Measurements from ENCODE around the gene KAZN. TPM values are rescaled to one million over a fixed set of nuclear protein-coding genes. Genes with fewer than 3 reads are reported as not detected.

Gene KAZN
- 2.8 and 7.6 TPM in 2 replicates for total RNA-seq

GRCh38 chr1:14598498-14599182 is at the start of gene KAZN:
Gene KAZN, plus strand, starts transcription at chr1:14598685.

DNA sequence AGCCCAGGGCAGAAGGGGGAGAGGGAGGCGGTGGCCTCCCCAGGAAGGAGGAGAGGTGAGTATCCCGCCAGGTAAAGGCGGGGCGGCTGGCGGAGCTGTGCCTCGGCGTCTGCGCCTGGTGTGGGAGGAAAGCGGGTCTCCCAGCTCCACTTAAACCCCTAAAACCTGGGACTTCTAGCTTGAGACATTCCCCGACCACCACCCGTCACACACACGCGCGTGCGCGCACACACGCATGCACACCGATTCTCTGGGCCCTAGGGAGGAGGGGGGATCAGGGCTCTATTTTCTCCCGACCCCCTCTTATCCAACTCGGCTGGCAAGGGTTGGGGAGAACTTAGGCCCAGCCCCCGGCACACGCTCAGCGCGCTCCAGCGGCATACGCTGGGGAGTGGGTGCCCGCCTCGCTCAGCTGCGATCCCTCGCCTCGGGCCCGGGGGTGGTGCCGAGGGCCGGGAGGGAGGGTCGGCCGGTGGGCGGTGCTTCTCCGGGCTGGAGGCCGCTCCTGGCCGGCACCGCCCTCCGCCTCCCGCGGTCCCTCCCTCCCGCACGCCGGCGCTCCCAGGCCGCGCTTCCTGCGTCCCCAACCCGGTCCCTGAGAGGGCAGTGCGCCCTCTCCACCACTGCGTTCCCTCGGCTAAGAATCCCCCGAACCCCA is 554.8 kb downstream of the KAZN start, which contains the start of gene TMEM51:
TMEM51 (plus strand) TSS at position 564 of the 658 bp plus-strand sequence. CDS start 61,341 bp downstream, outside the sequence.

